ENCODE results near the gene PSKH1. TPM values are rescaled to one million over a fixed set of nuclear protein-coding genes. Genes with fewer than 3 reads are reported as not detected.

Gene PSKH1
- total and polyA plus RNA-seq, 2 donors: 8.8 to 12.6 TPM

- Histone ChIP-seq H3K4me1 (ENCODE audit: control insufficient read depth in 2 of 2, insufficient read depth in 2 of 2, low read length in 2 of 2) (peaks cover 13 to 22% of the 10 kb centered on the region in 2 donors), H3K4me3 (ENCODE audit: low read length in 2 of 2) (peak within 1 kb of the TSS; percentile 86 to 89), H3K36me3 (ENCODE audit: control insufficient read depth in 2 of 2, insufficient read depth in 2 of 2, low read length in 1 of 2) (peaks cover 47 to 67% of the 10 kb centered on the region in 2 donors), H3K9me3 (ENCODE audit: control insufficient read depth in 2 of 2, insufficient read depth in 1 of 2, low read length in 1 of 2) (peaks cover 0 to 4% of the 10 kb centered on the region in 2 donors), H3K27ac (ENCODE audit: low read depth in 1 of 2, low read length in 1 of 2) (peak within 1 kb of the TSS; percentile 59 to 83), H3K27me3 (ENCODE audit: control insufficient read depth in 2 of 2, insufficient read depth in 1 of 2, low read length in 1 of 2) (no peaks in the 10 kb centered on the region)
- WGBS: 3% methylated on average over 72 of the region's 72 CpGs
- peak in 7 of 9 donors; percentile 62 to 92 (median 80) for DNase-seq (ENCODE audit: low read depth in 6 of 9, low spot score in 9 of 9)
Measured at GRCh38 chr16:67872631-67873434, 20.2 kb upstream of the PSKH1 start, which contains the start of gene EDC4. TSS of gene EDC4 (plus strand) at chr16:67873052. CDS start at chr16:67873262, 210 bp downstream.

DNA sequence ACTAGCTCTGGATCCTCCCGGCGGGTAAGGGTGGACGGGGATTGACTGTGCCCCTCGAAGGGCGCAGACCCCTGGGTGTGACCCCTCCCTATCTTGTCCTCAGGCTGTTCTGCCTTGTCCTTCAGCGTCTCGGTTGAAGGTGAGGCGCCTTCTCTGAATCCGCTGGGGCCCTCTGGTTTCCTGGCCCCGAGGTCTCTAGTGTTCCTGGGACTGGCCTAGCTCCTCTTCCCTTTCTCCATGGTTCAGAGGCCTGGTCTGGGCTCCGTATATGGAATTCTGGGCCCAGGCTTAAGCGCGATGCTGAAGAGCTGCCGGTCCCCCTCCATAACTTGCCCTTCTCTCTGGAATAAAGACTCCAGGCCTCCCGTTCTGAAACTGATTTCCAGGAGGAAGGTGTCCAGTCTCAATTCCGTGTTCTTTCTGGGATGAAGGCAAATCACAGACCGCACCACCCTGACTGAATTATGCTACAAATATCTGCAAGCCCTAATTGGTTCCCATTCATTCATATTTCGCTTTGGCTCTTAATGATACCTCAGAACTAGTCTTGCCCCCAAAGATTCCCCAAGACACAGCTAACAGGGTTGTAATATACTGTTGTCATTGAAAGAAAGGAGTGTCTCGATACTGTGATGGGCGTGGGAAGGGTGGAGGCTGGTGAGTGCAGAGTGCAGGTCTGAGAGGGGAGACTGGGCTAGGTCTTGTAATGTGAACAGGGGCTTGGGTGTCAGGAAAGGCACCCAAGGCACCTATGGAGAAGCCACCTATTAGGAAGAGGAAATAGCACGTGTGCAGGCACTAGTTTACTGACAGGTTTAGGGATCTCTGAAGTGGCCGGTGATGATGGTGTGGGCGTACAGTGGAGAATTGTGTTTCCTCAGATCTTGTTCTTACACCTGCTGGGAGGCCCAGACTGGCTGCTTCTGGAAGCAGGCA, 19.4 kb upstream of the PSKH1 start:
- Histone ChIP-seq H3K36me3 (ENCODE audit: control insufficient read depth in 2 of 2, insufficient read depth in 2 of 2, low read length in 1 of 2) (peaks cover 49 to 67% of the 10 kb centered on the region in 2 donors), H3K4me3 (ENCODE audit: low read length in 2 of 2) (peak overlapping the region; percentile 86 to 89), H3K9me3 (ENCODE audit: control insufficient read depth in 2 of 2, insufficient read depth in 1 of 2, low read length in 1 of 2) (peaks cover 0 to 4% of the 10 kb centered on the region in 2 donors), H3K4me1 (ENCODE audit: control insufficient read depth in 2 of 2, insufficient read depth in 2 of 2, low read length in 2 of 2) (peaks cover 13 to 22% of the 10 kb centered on the region in 2 donors), H3K27me3 (ENCODE audit: control insufficient read depth in 2 of 2, insufficient read depth in 1 of 2, low read length in 1 of 2) (no peaks in the 10 kb centered on the region), H3K27ac (ENCODE audit: low read depth in 1 of 2, low read length in 1 of 2) (peak overlapping the region; percentile 10 to 76)
- WGBS: 16% methylated on average over 23 of the region's 23 CpGs
- DNase-seq (ENCODE audit: low read depth in 6 of 9, low spot score in 9 of 9): no peak

DNA sequence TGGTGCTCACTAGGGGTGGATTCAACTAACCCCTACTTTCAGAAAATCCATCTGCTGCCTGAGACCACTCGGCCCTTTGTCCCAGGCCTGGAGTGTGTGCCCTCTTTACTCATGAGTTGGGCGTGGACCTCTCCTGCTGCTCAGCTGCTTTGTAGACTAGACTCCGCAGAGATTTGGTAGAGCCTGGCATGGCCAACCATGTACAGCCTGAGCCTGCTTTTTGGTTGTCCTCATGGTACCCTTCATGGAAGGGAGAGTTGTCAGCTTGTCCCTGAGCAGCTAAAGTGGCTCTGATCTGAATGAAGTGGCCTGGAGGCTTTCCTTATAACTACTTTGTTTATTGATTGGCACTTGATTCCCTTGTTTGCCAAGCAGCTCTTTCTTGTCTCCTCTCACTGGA, 18.7 kb upstream of the PSKH1 start:
- no peaks in the 10 kb centered on the region for H3K27me3 ChIP-seq (ENCODE audit: control insufficient read depth in 2 of 2, insufficient read depth in 1 of 2, low read length in 1 of 2)
- WGBS: 93% methylated on average over 3 of the region's 3 CpGs
- H3K4me3 ChIP-seq (ENCODE audit: low read length in 2 of 2): peak overlapping the region in 1 of 2 donors; percentile 89
- H3K36me3 ChIP-seq (ENCODE audit: control insufficient read depth in 2 of 2, insufficient read depth in 2 of 2, low read length in 1 of 2): peaks cover 49 to 68% of the 10 kb centered on the region in 2 donors
- H3K4me1 ChIP-seq (ENCODE audit: control insufficient read depth in 2 of 2, insufficient read depth in 2 of 2, low read length in 2 of 2): peaks cover 13 to 22% of the 10 kb centered on the region in 2 donors
- H3K9me3 ChIP-seq (ENCODE audit: control insufficient read depth in 2 of 2, insufficient read depth in 1 of 2, low read length in 1 of 2): peaks cover 0 to 5% of the 10 kb centered on the region in 2 donors
- no peak for DNase-seq (ENCODE audit: low read depth in 6 of 9, low spot score in 9 of 9)
- no peak overlapping the region for H3K27ac ChIP-seq (ENCODE audit: low read depth in 1 of 2, low read length in 1 of 2)

- Histone ChIP-seq H3K27ac (ENCODE audit: low read depth in 1 of 2, low read length in 1 of 2) (no peak overlapping the region), H3K9me3 (ENCODE audit: control insufficient read depth in 2 of 2, insufficient read depth in 1 of 2, low read length in 1 of 2) (peaks cover 0 to 9% of the 10 kb centered on the region in 2 donors), H3K27me3 (ENCODE audit: control insufficient read depth in 2 of 2, insufficient read depth in 1 of 2, low read length in 1 of 2) (no peaks in the 10 kb centered on the region), H3K4me1 (ENCODE audit: control insufficient read depth in 2 of 2, insufficient read depth in 2 of 2, low read length in 2 of 2) (peaks cover 13 to 21% of the 10 kb centered on the region in 2 donors), H3K36me3 (ENCODE audit: control insufficient read depth in 2 of 2, insufficient read depth in 2 of 2, low read length in 1 of 2) (peaks cover 64 to 75% of the 10 kb centered on the region in 2 donors), H3K4me3 (ENCODE audit: low read length in 2 of 2) (no peak overlapping the region)
- no peak for DNase-seq (ENCODE audit: low read depth in 6 of 9, low spot score in 9 of 9)
- 98% methylated on average over 11 of the region's 11 CpGs for WGBS
Measured at GRCh38 chr16:67877064-67877463, 16.0 kb upstream of the PSKH1 start.

GRCh38 chr16:67878232-67878631, 14.8 kb upstream of the PSKH1 start:
- H3K27me3 ChIP-seq (ENCODE audit: control insufficient read depth in 2 of 2, insufficient read depth in 1 of 2, low read length in 1 of 2): no peaks in the 10 kb centered on the region
- H3K4me3 ChIP-seq (ENCODE audit: low read length in 2 of 2): no peak overlapping the region
- no peak overlapping the region for H3K27ac ChIP-seq (ENCODE audit: low read depth in 1 of 2, low read length in 1 of 2)
- peaks cover 9 to 14% of the 10 kb centered on the region in 2 donors for H3K4me1 ChIP-seq (ENCODE audit: control insufficient read depth in 2 of 2, insufficient read depth in 2 of 2, low read length in 2 of 2)
- WGBS: 98% methylated on average over 6 of the region's 6 CpGs
- H3K9me3 ChIP-seq (ENCODE audit: control insufficient read depth in 2 of 2, insufficient read depth in 1 of 2, low read length in 1 of 2): peaks cover 0 to 9% of the 10 kb centered on the region in 2 donors
- peaks cover 76 to 85% of the 10 kb centered on the region in 2 donors for H3K36me3 ChIP-seq (ENCODE audit: control insufficient read depth in 2 of 2, insufficient read depth in 2 of 2, low read length in 1 of 2)
- no peak for DNase-seq (ENCODE audit: low read depth in 6 of 9, low spot score in 9 of 9)

DNA sequence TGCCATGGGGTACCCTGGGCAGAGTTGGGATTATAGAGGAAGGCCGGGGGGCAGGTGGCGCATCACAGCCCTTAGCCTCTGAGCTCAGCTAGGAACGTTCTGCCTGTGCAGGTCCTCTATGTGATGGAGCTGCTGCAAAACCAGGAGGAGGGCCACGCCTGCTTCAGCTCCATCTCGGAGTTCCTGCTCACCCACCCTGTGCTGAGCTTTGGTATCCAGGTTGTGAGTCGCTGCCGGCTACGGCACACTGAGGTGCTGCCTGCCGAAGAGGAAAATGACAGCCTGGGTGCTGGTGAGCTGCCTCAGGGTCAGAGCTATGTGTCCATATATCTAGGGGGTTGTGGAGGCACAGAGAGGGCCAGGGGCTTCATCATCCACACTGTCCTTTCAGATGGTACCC, 14.2 kb upstream of the PSKH1 start:
- no peaks in the 10 kb centered on the region for H3K27me3 ChIP-seq (ENCODE audit: control insufficient read depth in 2 of 2, insufficient read depth in 1 of 2, low read length in 1 of 2)
- H3K4me3 ChIP-seq (ENCODE audit: low read length in 2 of 2): no peak overlapping the region
- H3K4me1 ChIP-seq (ENCODE audit: control insufficient read depth in 2 of 2, insufficient read depth in 2 of 2, low read length in 2 of 2): peaks cover 7 to 9% of the 10 kb centered on the region in 2 donors
- DNase-seq (ENCODE audit: low read depth in 6 of 9, low spot score in 9 of 9): no peak
- H3K9me3 ChIP-seq (ENCODE audit: control insufficient read depth in 2 of 2, insufficient read depth in 1 of 2, low read length in 1 of 2): peaks cover 0 to 9% of the 10 kb centered on the region in 2 donors
- no peak overlapping the region for H3K27ac ChIP-seq (ENCODE audit: low read depth in 1 of 2, low read length in 1 of 2)
- WGBS: 98% methylated on average over 9 of the region's 9 CpGs
- peaks cover 82 to 91% of the 10 kb centered on the region in 2 donors for H3K36me3 ChIP-seq (ENCODE audit: control insufficient read depth in 2 of 2, insufficient read depth in 2 of 2, low read length in 1 of 2)

- Histone ChIP-seq H3K4me1 (ENCODE audit: control insufficient read depth in 2 of 2, insufficient read depth in 2 of 2, low read length in 2 of 2) (peaks cover 2 to 3% of the 10 kb centered on the region in 2 donors), H3K27me3 (ENCODE audit: control insufficient read depth in 2 of 2, insufficient read depth in 1 of 2, low read length in 1 of 2) (no peaks in the 10 kb centered on the region), H3K27ac (ENCODE audit: low read depth in 1 of 2, low read length in 1 of 2) (no peak overlapping the region), H3K4me3 (ENCODE audit: low read length in 2 of 2) (no peak overlapping the region), H3K9me3 (ENCODE audit: control insufficient read depth in 2 of 2, insufficient read depth in 1 of 2, low read length in 1 of 2) (peaks cover 0 to 9% of the 10 kb centered on the region in 2 donors), H3K36me3 (ENCODE audit: control insufficient read depth in 2 of 2, insufficient read depth in 2 of 2, low read length in 1 of 2) (peaks cover 88 to 94% of the 10 kb centered on the region in 2 donors)
- no peak for DNase-seq (ENCODE audit: low read depth in 6 of 9, low spot score in 9 of 9)
- WGBS: 99% methylated on average over 12 of the region's 12 CpGs
Measured at GRCh38 chr16:67879462-67879861, 13.6 kb upstream of the PSKH1 start.

- no peak for DNase-seq (ENCODE audit: low read depth in 6 of 9, low spot score in 9 of 9)
- Histone ChIP-seq H3K9me3 (ENCODE audit: control insufficient read depth in 2 of 2, insufficient read depth in 1 of 2, low read length in 1 of 2) (peaks cover 0 to 9% of the 10 kb centered on the region in 2 donors), H3K27ac (ENCODE audit: low read depth in 1 of 2, low read length in 1 of 2) (no peak overlapping the region), H3K36me3 (ENCODE audit: control insufficient read depth in 2 of 2, insufficient read depth in 2 of 2, low read length in 1 of 2) (peaks cover 93 to 95% of the 10 kb centered on the region in 2 donors), H3K4me3 (ENCODE audit: low read length in 2 of 2) (no peak overlapping the region), H3K27me3 (ENCODE audit: control insufficient read depth in 2 of 2, insufficient read depth in 1 of 2, low read length in 1 of 2) (no peaks in the 10 kb centered on the region), H3K4me1 (ENCODE audit: control insufficient read depth in 2 of 2, insufficient read depth in 2 of 2, low read length in 2 of 2) (no peaks in the 10 kb centered on the region)
- 97% methylated on average over 5 of the region's 5 CpGs for WGBS
Measured at GRCh38 chr16:67879936-67880335, 13.1 kb upstream of the PSKH1 start.

Data from thymus (tissue), 11 donors.